ENCODE data around the gene PPL.

DNA sequence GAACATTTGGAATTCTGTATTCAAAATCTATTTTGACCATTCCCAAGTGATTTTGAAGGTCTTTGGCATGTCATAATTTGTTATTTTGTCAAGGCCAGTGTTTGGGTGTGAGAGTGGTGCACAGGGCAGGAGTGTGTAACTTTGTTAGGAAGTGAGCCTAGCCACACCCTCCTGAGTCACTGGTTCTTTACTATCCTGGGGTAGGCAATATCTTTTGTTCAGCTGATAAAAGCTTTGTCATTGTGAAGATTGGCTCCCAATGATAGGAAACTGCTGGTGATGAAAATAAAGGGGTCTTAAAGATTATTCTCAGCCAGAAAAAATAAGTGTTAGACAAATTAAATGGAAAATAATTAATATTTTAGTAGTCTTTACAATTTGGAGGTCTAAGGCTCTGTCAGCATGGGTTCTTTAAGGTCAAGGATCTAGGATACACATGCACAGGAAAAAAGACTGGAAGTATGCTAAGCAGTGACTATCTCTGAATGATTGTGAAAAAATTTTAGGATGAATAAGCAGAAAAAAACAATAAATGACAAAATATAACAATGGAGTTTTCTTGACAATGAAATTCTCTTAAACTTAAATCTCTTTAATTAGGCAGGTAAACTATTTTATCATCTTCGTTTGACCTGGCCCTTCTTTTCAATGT is 84.6 kb downstream of the PPL start:
- TF ChIP-seq POLR2AphosphoS5 (IDR thresholded peaks at IDR 0.05; ENCODE audit: borderline replicate concordance, low read depth, low read length): no peak
- TF ChIP-seq EZH2 (IDR thresholded peaks at IDR 0.05): no peak
- no peak for TF ChIP-seq FOXP2 (optimal IDR thresholded peaks at IDR 0.05; ENCODE audit: control extremely low read depth, extremely low read length, insufficient read depth)

Data from SK-N-MC (cell line).